ENCODE results near the gene OR1Q1.

DNA sequence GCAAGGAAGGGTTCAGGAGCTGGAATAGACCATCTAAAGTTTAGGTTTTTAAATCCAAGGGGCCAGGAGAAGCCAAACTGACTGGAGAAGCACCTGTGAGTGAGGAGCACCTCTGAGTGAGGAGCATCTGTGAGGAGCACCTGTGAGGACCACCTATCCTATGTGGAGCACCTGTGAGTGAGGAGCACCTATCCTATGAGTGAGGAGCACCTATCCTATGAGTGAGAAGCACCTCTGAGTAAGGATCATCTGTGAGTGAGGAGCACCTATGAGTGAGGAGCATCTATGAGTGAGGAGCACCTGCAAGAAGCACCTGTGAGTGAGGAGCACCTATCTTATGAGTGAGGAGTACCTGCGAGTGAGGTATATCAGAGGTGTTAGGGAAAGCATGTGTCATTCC lies 8.0 kb upstream of the OR1Q1 start:
- no peak for TF ChIP-seq EZH2 (IDR thresholded peaks at IDR 0.05; ENCODE audit: low read depth, low read length, severe bottlenecking)
- no peak for TF ChIP-seq CHD1 (IDR thresholded peaks at IDR 0.05; ENCODE audit: low read depth, low read length)
- TF ChIP-seq TAF1 (IDR thresholded peaks at IDR 0.05; ENCODE audit: low read depth, low read length) = no peak
